Measurements from ENCODE around the gene KCNQ1. TPM values are rescaled to one million over a fixed set of nuclear protein-coding genes. Genes with fewer than 3 reads are reported as not detected.

KCNQ1 gene
- total and polyA plus RNA-seq, 2 experiments from 2014 or later: not detected

DNA sequence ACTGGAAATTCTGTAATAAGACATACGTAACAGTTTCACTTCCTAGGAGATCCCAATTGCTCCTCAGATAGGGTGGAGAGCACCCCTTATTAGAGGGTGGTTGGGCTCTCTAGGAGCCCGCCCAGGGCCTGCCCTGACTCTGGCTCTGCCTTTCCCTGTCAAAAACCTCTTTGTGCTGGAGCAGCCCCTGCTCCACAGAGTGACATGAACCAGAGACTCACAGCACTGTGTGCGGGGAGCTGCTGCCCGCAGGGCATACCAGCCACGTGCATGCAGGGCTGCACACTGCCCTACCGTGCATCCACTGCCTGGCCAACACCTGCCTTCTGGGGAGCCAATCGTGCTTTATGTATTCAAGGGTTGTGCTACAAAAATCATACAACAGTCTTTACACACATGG lies 230.7 kb downstream of the KCNQ1 start:
- no peaks in the 10 kb centered on the region for H3K9me2 ChIP-seq (ENCODE audit: insufficient read depth)
- H2AFZ ChIP-seq: no peak overlapping the region
- in situ Hi-C loops (cut with MboI): no loop called here
- H4K20me1 ChIP-seq (ENCODE audit: insufficient read depth): 0 out of 2 replicates have a peak, but pooled peaks cover 6% of the 10 kb centered on the region
- H3K79me2 ChIP-seq (ENCODE audit: insufficient read depth): peaks cover 92% of the 10 kb centered on the region
- H3K36me3 ChIP-seq (ENCODE audit: low read depth): no peaks in the 10 kb centered on the region
- no peak overlapping the region for H3K4me3 ChIP-seq
- no peaks in the 10 kb centered on the region for H3K9me3 ChIP-seq (ENCODE audit: low read depth)
- no peak overlapping the region for H3K4me2 ChIP-seq (ENCODE audit: unreplicated experiment)
- H3K4me1 ChIP-seq (ENCODE audit: insufficient read depth): no peaks in the 10 kb centered on the region
- no peaks in the 10 kb centered on the region for H3K27me3 ChIP-seq (replicated peaks; ENCODE audit: insufficient read depth)
- no peak for DNase-seq
- no peaks in the 10 kb centered on the region for H3F3A ChIP-seq (ENCODE audit: insufficient read depth)
- 67 to 74% methylated on average over 7 of the region's 7 CpGs for WGBS, 2 experiments (ENCODE audit: low coverage in 1 of 2, low lambda C conversion rate in 2 of 2, missing lambda C conversion rate in 2 of 2)
- TF ChIP-seq EZH2phosphoT487 (IDR thresholded peaks at IDR 0.05; ENCODE audit: insufficient read depth, low read depth) (no peak), EZH2 (IDR thresholded peaks at IDR 0.05; ENCODE audit: insufficient read depth, poor library complexity, severe bottlenecking) (no peak)
- no peak overlapping the region for H3K9ac ChIP-seq
- H3K27ac ChIP-seq: no peak overlapping the region

DNA sequence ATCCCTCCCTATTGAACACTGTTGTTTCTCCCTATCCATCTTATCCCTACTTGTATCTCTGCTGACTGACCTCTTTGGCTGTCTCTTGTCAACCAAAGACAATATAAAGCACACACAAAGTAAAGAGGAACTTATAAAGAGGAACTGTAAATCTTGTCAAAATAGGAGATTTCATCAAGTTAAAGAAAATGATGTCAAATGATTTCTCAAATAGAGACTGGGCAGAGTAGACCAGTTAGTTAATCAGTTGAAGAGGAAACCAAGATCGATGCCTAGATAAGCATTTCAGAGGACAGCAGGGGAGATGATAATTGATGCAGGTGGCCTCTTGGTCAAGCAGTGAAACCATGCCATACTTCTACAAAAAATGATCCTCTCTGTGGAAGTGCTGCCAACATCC lies 232.3 kb downstream of the KCNQ1 start:
- H4K20me1 ChIP-seq (ENCODE audit: insufficient read depth): 0 out of 2 replicates have a peak, but pooled peaks cover 11% of the 10 kb centered on the region
- in situ Hi-C loops (cut with MboI): no loop called here

DNA sequence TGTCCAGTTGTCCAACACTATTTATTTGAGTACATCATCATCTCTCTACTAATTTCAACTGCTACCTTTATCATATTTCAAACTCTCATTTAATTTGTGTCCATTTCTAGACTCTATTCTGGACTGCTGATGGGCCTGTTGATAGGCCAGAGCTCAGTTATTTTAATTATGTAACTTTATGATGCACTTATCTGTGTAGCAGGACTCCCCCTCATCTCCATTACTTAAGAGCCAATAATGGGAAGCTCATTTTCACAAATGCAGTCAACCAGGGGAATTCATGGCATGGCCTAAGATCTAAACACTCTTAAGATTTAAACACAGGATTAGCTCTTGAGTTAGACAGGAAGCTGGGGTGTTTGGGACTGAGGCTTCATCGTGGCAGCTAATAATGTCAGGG lies 233.6 kb downstream of the KCNQ1 start:
- H3K9me3 ChIP-seq (ENCODE audit: low read depth): no peaks in the 10 kb centered on the region
- no peaks in the 10 kb centered on the region for H3K4me1 ChIP-seq (ENCODE audit: insufficient read depth)
- no peak for DNase-seq
- no peak for TF ChIP-seq EZH2phosphoT487 (IDR thresholded peaks at IDR 0.05; ENCODE audit: insufficient read depth, low read depth)
- TF ChIP-seq EZH2 (IDR thresholded peaks at IDR 0.05; ENCODE audit: insufficient read depth, poor library complexity, severe bottlenecking): no peak
- no peaks in the 10 kb centered on the region for H3K9me2 ChIP-seq (ENCODE audit: insufficient read depth)
- no peak overlapping the region for H3K4me2 ChIP-seq (ENCODE audit: unreplicated experiment)
- H4K20me1 ChIP-seq (ENCODE audit: insufficient read depth): 0 out of 2 replicates have a peak, but pooled peaks cover 12% of the 10 kb centered on the region
- in situ Hi-C loops (cut with MboI): no loop called here
- H3K4me3 ChIP-seq: no peak overlapping the region
- no peak overlapping the region for H3K9ac ChIP-seq
- WGBS, 2 experiments (ENCODE audit: low coverage in 1 of 2, low lambda C conversion rate in 2 of 2, missing lambda C conversion rate in 2 of 2): 55 to 68% methylated on average over 1 of the region's 1 CpG
- no peaks in the 10 kb centered on the region for H3F3A ChIP-seq (ENCODE audit: insufficient read depth)
- peaks cover 95% of the 10 kb centered on the region for H3K79me2 ChIP-seq (ENCODE audit: insufficient read depth)
- H2AFZ ChIP-seq: no peak overlapping the region
- H3K27ac ChIP-seq: no peak overlapping the region
- H3K36me3 ChIP-seq (ENCODE audit: low read depth): no peaks in the 10 kb centered on the region
- H3K27me3 ChIP-seq (replicated peaks; ENCODE audit: insufficient read depth): no peaks in the 10 kb centered on the region

More for the DNA sequence above, 232.3 kb downstream of the KCNQ1 start:
- no peak for DNase-seq
- TF ChIP-seq EZH2 (IDR thresholded peaks at IDR 0.05; ENCODE audit: insufficient read depth, poor library complexity, severe bottlenecking) (no peak), EZH2phosphoT487 (IDR thresholded peaks at IDR 0.05; ENCODE audit: insufficient read depth, low read depth) (no peak)
- Histone ChIP-seq H2AFZ (no peak overlapping the region), H3K27me3 (replicated peaks; ENCODE audit: insufficient read depth) (no peaks in the 10 kb centered on the region), H3K79me2 (ENCODE audit: insufficient read depth) (peaks cover 92% of the 10 kb centered on the region), H3K4me3 (no peak overlapping the region), H3K27ac (no peak overlapping the region), H3K9me3 (ENCODE audit: low read depth) (no peaks in the 10 kb centered on the region), H3F3A (ENCODE audit: insufficient read depth) (no peaks in the 10 kb centered on the region), H3K9me2 (ENCODE audit: insufficient read depth) (no peaks in the 10 kb centered on the region), H3K9ac (no peak overlapping the region), H3K4me1 (ENCODE audit: insufficient read depth) (no peaks in the 10 kb centered on the region), H3K36me3 (ENCODE audit: low read depth) (no peaks in the 10 kb centered on the region), H3K4me2 (ENCODE audit: unreplicated experiment) (no peak overlapping the region)
- WGBS, 2 experiments (ENCODE audit: low coverage in 1 of 2, low lambda C conversion rate in 2 of 2, missing lambda C conversion rate in 2 of 2): 74 to 88% methylated on average over 1 of the region's 1 CpG

DNA sequence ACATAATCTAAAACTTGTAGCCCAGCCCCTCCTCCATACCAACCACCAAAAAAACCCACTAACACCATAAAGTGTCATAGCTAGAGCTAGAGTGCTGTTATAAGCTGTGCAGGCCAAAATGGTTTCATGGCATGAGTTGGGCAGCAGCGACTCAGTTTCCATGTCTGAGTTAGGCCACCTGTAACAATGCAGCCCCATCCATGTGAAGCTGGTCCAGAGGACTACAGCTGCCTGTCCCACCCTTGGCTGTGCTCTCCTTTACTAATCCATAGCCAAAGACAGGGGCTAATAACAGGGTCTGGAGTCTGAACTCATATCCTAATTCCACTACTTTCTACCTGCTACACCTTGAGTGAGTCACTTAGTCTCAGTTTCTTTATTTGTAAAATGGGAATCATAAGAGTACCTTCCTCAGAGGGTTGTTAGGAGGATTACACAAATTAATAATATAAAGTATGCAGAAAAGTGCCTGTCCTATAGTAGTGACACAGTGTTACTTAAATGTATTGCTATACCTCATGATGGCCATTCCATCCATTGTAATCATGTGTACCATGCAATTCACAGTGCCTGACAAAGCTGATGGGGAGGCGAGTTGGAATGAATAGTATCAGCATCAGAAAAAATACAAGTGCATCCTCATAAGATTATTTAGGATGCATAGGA lies 234.3 kb downstream of the KCNQ1 start:
- Histone ChIP-seq H3K27me3 (replicated peaks; ENCODE audit: insufficient read depth) (no peaks in the 10 kb centered on the region), H3K36me3 (ENCODE audit: low read depth) (no peaks in the 10 kb centered on the region), H3F3A (ENCODE audit: insufficient read depth) (no peaks in the 10 kb centered on the region), H3K4me3 (no peak overlapping the region), H3K79me2 (ENCODE audit: insufficient read depth) (peaks cover 99% of the 10 kb centered on the region), H3K9me3 (ENCODE audit: low read depth) (no peaks in the 10 kb centered on the region), H3K27ac (no peak overlapping the region), H3K9me2 (ENCODE audit: insufficient read depth) (no peaks in the 10 kb centered on the region), H4K20me1 (ENCODE audit: insufficient read depth) (0 out of 2 replicates have a peak, but pooled peaks cover 12% of the 10 kb centered on the region), H3K4me2 (ENCODE audit: unreplicated experiment) (no peak overlapping the region), H3K9ac (no peak overlapping the region), H3K4me1 (ENCODE audit: insufficient read depth) (no peaks in the 10 kb centered on the region), H2AFZ (no peak overlapping the region)
- 76% methylated on average over 2 of the region's 2 CpGs for WGBS, 2 experiments (ENCODE audit: low coverage in 1 of 2, low lambda C conversion rate in 2 of 2, missing lambda C conversion rate in 2 of 2)
- in situ Hi-C loops (cut with MboI): no loop called here
- DNase-seq: no peak
- no peak for TF ChIP-seq EZH2phosphoT487 (IDR thresholded peaks at IDR 0.05; ENCODE audit: insufficient read depth, low read depth)
- TF ChIP-seq EZH2 (IDR thresholded peaks at IDR 0.05; ENCODE audit: insufficient read depth, poor library complexity, severe bottlenecking): no peak
